Measurements from ENCODE around the gene SYNPR. TPM values are rescaled to one million over a fixed set of nuclear protein-coding genes. Genes with fewer than 3 reads are reported as not detected.
"Not testable (repeated sequence)": the region's sequence is repeated elsewhere in the genome, so short reads cannot be mapped to it uniquely, and the experiment has no call there.

SYNPR gene
- total and polyA plus RNA-seq, 12 donors: 0.01 to 0.71 (median 0.43) TPM; not detected in 7

DNA sequence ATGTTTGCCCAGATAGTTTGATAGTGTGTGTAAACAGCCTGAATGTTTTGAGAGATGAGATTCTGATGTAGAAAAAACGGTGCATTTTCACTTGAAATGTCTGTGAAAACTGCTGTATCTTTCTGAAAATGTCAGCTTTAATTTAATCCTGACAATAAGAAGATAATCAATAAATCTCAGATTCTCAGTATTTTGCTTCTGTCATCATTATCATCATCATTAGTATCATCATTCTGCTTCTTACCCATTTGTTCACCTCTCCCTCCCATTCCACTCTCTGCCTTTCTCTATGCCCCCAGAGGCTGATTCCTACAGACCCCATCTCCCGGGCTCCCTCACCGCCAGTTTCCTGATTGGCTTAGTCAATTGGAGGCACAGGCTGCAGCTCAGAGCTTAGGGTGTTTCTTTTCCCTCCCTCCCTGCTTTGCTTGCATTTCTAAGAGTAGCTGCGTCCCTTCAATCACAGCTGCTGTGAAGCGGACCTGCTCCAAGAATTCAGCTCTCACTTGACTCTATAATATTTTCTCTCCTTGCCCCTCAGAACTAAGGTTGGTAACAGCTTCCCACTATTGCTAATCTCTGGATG is 366.2 kb downstream of the SYNPR start:
- H3K4me3 ChIP-seq: no peak overlapping the region
- peaks cover 0 to 11% (median 0%) of the 10 kb centered on the region in 7 donors for H3K27me3 ChIP-seq
- peaks cover 0 to 5% (median 0%) of the 10 kb centered on the region in 11 donors for H3K9me3 ChIP-seq
- TF ChIP-seq, protein P1, sequence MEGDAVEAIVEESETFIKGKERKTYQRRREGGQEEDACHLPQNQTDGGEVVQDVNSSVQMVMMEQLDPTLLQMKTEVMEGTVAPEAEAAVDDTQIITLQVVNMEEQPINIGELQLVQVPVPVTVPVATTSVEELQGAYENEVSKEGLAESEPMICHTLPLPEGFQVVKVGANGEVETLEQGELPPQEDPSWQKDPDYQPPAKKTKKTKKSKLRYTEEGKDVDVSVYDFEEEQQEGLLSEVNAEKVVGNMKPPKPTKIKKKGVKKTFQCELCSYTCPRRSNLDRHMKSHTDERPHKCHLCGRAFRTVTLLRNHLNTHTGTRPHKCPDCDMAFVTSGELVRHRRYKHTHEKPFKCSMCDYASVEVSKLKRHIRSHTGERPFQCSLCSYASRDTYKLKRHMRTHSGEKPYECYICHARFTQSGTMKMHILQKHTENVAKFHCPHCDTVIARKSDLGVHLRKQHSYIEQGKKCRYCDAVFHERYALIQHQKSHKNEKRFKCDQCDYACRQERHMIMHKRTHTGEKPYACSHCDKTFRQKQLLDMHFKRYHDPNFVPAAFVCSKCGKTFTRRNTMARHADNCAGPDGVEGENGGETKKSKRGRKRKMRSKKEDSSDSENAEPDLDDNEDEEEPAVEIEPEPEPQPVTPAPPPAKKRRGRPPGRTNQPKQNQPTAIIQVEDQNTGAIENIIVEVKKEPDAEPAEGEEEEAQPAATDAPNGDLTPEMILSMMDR (IDR thresholded peaks at IDR 0.05): no peak
- WGBS, 2 donors: 51 to 58% methylated on average over 5 of the region's 5 CpGs
- ATAC-seq (no peak), DNase-seq (no peak)
- intact Hi-C loops (cut with DNase I): no loop called here
- H3K4me1 ChIP-seq: no peaks in the 10 kb centered on the region
- no peaks in the 10 kb centered on the region for H3K36me3 ChIP-seq
- H3K27ac ChIP-seq: no peak overlapping the region

DNA sequence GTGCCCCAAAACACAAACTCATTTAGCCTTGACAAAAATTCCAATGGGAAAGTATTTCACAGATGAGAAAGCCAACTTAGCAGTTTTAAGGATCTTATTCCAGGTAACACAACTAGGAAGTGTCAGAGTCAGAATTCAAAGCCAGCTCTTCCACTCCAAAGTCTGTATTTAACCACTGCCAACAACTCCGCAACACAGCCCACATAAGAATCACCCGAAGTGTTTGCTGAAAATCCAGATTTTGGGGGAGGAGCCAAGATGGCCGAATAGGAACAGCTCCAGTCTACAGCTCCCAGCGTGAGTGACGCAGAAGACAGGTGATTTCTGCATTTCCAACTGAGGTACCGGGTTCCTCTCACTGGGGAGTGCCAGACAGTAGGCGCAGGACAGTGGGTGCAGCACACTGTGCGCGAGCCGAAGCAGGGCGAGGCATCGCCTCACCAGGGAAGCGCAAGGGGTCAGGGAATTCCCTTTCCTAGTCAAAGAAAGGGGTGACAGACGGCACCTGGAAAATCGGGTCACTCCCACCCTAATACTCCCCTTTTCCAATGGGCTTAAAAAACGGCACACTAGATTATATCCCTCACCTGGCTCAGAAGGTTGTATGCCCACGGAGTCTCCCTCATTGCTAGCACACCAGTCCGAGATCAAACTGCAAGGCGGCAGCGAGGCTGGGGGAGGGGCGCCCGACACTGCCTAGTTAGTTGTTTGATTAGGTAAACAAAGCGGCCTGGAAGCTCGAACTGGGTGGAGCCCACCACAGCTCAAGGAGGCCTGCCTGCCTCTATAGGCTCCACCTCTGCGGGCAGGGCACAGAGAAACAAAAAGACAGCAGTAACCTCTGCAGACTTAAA is 367.0 kb downstream of the SYNPR start:
- H3K36me3 ChIP-seq; H3K9me3 ChIP-seq; H3K4me1 ChIP-seq; intact Hi-C loops (cut with DNase I); H3K4me3 ChIP-seq; ATAC-seq; DNase-seq; H3K27ac ChIP-seq: not testable (repeated sequence)
- 54 to 59% methylated on average over 25 of the region's 25 CpGs for WGBS, 2 donors
- H3K27me3 ChIP-seq: peaks cover 0 to 11% (median 0%) of the 10 kb centered on the region in 7 donors

DNA sequence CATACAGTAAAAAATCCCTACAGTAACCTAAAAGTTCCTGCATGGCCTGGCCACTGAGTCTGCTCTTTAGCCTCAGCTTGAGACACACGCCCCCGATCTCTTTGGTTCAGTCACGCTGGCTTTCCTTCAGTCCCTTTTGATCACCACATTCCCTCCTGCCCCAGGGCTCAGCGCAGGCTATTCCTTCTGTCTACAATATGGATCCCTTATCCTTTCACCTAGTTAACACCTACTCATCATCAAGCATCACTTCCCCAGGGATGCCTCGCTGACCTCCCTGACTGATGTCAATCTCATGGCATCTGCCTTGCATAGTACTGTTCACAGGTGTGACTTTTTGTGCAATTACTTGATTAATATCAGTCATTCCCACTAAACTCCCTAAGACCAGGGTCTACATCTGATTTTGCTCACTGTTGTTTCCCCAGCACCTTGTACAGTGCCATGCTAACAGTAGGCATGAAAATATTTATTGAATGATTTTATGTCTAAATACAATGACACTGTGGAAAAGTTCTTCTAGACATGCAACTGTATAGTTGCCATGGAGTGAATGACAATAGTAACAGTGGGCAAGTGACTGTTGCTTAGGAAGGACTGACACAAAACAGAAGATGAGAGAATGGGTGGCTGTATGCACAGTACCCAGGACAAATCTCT is 374.1 kb downstream of the SYNPR start, which contains the start of gene SNTN:
Gene SNTN, plus strand, starts transcription at position 610 of the 660 bp plus-strand sequence. Its CDS starts 13 bp downstream, at position 623.
- no peak for ATAC-seq
- Histone ChIP-seq H3K36me3 (no peaks in the 10 kb centered on the region), H3K4me1 (no peaks in the 10 kb centered on the region), H3K27ac (no peak within 1 kb of the TSS), H3K4me3 (no peak within 1 kb of the TSS), H3K9me3 (no peaks in the 10 kb centered on the region), H3K27me3 (no peaks in the 10 kb centered on the region)
- intact Hi-C loops (cut with DNase I): no loop called here
- DNase-seq: no peak
- TF ChIP-seq, protein P1 (IDR thresholded peaks at IDR 0.05): no peak
- WGBS, 2 donors: 49 to 59% methylated on average over 5 of the region's 5 CpGs

DNA sequence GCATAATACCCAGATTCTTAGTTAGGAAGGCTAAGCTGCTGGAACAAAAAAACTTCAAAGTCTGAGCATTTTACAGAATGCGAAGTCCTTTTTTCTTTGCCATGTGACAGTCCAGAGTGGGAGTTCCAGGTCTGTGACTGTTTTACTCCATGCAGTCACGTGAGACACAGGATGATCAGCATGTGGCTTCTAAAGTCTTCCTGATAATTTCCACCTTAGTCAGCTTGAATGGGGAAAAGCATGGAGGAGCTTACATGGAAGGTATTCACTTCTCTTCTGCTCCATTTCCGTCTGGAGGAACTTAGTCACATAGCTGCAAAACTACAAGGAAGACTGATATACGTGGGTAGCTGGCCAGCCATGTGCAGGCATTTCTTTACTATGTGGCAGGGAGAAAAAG is 376.1 kb downstream of the SYNPR start:
- ATAC-seq: no peak
- H3K4me1 ChIP-seq: no peaks in the 10 kb centered on the region
- no peak overlapping the region for H3K4me3 ChIP-seq
- WGBS, 2 donors: 62 to 79% methylated on average over 4 of the region's 4 CpGs
- no peak for DNase-seq
- intact Hi-C loops (cut with DNase I): no loop called here
- H3K27ac ChIP-seq: no peak overlapping the region
- no peaks in the 10 kb centered on the region for H3K27me3 ChIP-seq
- TF ChIP-seq, protein P1 (IDR thresholded peaks at IDR 0.05): no peak
- no peaks in the 10 kb centered on the region for H3K9me3 ChIP-seq
- H3K36me3 ChIP-seq: no peaks in the 10 kb centered on the region

All from heart right ventricle (tissue), 16 donors.